Kidney (tissue), 14 donors: Measurements from ENCODE around the gene MBNL3. TPM values are rescaled to one million over a fixed set of nuclear protein-coding genes. Genes with fewer than 3 reads are reported as not detected.

Experiments used
- DNase-seq, 5 donors: peaks; one replicate each; pipeline ENCODE4 v3.0.0-alpha.2; 2013 to 2020
- FAIRE-seq: peaks from 2 replicates; lab custom pipeline; 2012; peaks lifted over from hg19 to GRCh38; lab: Jason Lieb, UNC
- H3K27ac ChIP-seq, 2 donors: one replicate each; pipeline ENCODE4 v1.7.0; 2013; ENCODE audit warnings: low read depth in 2 of 2, low read length in 2 of 2, inconsistent platforms in 1 of 2
- H3K27me3 ChIP-seq: one replicate; pipeline ENCODE4 v1.7.1; 2013; ENCODE audit warnings: low read length, inconsistent platforms; ENCODE audit not compliant: control insufficient read depth, insufficient read depth
- H3K36me3 ChIP-seq, 3 donors: one replicate each; pipeline versions ENCODE4 v1.7.0 to v1.7.1; 2013; ENCODE audit warnings: low read length in 3 of 3, control low read depth in 1 of 3, inconsistent platforms in 1 of 3; ENCODE audit not compliant: insufficient read depth in 3 of 3, control insufficient read depth in 2 of 3
- H3K4me1 ChIP-seq, 3 donors: one replicate each; pipeline versions ENCODE4 v1.7.0 to v1.7.1; 2013; ENCODE audit warnings: low read length in 3 of 3, inconsistent platforms in 1 of 3, low read depth in 1 of 3; ENCODE audit not compliant: control insufficient read depth in 2 of 3, insufficient read depth in 2 of 3
- H3K4me3 ChIP-seq, 3 donors: one replicate each; pipeline versions ENCODE4 v1.7.0 to v1.8.1; 2013; ENCODE audit warnings: low read length in 3 of 3, control low read depth in 1 of 3, inconsistent platforms in 1 of 3
- H3K9ac ChIP-seq, 3 donors: one replicate each; pipeline versions ENCODE4 v1.7.0 to v1.7.1; 2013; ENCODE audit warnings: low read length in 3 of 3, control low read depth in 1 of 3, inconsistent platforms in 1 of 3
- H3K9me3 ChIP-seq, 3 donors: one replicate each; pipeline versions ENCODE4 v1.7.0 to v1.7.1; 2013; ENCODE audit warnings: low read length in 3 of 3, control low read depth in 1 of 3, inconsistent platforms in 1 of 3; ENCODE audit not compliant: control insufficient read depth in 2 of 3, insufficient read depth in 1 of 3
- intact Hi-C: fragments of 100-400 bp; cut with DNase I; formaldehyde crosslinking; loops from one replicate; pipeline ENCODE4 v1.11.1; 2022
- polyA plus RNA-seq: library from polyadenylated mRNA; stranded (reverse); fragments of 350-450 nt; fragmentation: Illumina TruSeq; extraction: RNeasy Lipid Tissue Mini Kit (QIAGEN cat#74804); gene quantifications from one replicate; pipeline ENCODE4 v1.2.3, GENCODE V29; 2014; ENCODE audit warnings: low read depth, low replicate concordance; ENCODE audit not compliant: insufficient read depth
- total RNA-seq: library from RNA; stranded (reverse); fragmentation: NEBNext Ultra II Directional; extraction: Animal tissue kit (Norgen Biotek cat#: 25700); gene quantifications from one replicate; pipeline ENCODE4 v1.2.1, GENCODE V29; 2021
- TF ChIP-seq, protein P1 (sequence below): IDR thresholded peaks from 3 replicates; pipeline ENCODE4 v1.5.1; 2012; ENCODE audit warnings: mild to moderate bottlenecking, moderate library complexity, borderline replicate concordance; ENCODE audit not compliant: insufficient read depth; ENCODE audit errors: extremely low read depth
- donor health status: control.
- donor health status: control.
- donor health status: control.
- donor health status: control.
- donor health status: control.
- donor health status: DM: yes; HTN: yes; CAD: no.
- donor health status: Normal renal cell carcinoma (clear cell type).

MBNL3 gene
- total and polyA plus RNA-seq, 2 donors from 2014 or later = 3.3 to 34.5 TPM

DNA sequence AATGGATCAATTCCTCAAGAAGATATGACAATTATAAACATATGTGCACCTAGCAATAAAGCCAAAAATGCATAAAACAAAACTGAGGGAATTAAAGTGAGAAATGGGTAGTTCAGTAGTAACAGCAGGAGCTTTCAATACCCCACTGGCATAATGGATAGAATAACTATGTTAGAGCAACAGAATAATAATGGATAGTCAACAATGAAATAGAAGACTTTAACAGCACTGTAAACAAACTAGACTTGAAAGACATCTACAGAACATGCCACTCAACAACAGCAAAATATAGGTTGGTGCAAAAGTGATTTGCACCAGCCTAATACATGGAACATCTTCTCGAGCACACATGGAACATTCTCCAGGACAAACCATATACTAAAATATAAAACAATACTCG is 20.0 kb upstream of the MBNL3 start:
- intact Hi-C loops = no loop called here
- TF ChIP-seq, protein P1, sequence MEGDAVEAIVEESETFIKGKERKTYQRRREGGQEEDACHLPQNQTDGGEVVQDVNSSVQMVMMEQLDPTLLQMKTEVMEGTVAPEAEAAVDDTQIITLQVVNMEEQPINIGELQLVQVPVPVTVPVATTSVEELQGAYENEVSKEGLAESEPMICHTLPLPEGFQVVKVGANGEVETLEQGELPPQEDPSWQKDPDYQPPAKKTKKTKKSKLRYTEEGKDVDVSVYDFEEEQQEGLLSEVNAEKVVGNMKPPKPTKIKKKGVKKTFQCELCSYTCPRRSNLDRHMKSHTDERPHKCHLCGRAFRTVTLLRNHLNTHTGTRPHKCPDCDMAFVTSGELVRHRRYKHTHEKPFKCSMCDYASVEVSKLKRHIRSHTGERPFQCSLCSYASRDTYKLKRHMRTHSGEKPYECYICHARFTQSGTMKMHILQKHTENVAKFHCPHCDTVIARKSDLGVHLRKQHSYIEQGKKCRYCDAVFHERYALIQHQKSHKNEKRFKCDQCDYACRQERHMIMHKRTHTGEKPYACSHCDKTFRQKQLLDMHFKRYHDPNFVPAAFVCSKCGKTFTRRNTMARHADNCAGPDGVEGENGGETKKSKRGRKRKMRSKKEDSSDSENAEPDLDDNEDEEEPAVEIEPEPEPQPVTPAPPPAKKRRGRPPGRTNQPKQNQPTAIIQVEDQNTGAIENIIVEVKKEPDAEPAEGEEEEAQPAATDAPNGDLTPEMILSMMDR = no peak
- no peaks in the 10 kb centered on the region for H3K4me1 ChIP-seq
- no peak overlapping the region for H3K27ac ChIP-seq
- no peaks in the 10 kb centered on the region for H3K27me3 ChIP-seq
- FAIRE-seq = peak; percentile 46
- no peak for DNase-seq
- no peak overlapping the region for H3K4me3 ChIP-seq
- no peak overlapping the region for H3K9ac ChIP-seq
- H3K9me3 ChIP-seq = no peaks in the 10 kb centered on the region
- H3K36me3 ChIP-seq = no peaks in the 10 kb centered on the region

DNA sequence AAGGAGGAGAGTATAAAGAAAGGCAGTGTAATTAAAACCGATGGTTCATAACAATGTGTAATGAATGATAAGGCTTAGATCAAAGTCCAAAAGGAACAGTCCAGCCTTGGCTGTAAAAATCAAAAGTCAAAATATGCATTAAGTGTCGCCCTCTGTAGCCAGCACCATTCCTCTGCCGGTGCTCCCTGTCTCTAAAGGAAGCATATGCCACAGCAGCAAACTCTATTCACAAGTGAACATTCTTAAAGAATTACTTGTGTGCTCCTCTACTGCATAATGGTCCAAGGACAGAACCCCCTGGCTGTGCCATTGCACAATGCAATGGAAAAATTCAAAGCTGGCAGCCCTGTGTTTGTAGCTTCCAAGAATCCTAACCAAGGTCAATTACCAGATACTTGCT is 16.3 kb upstream of the MBNL3 start:
- no peaks in the 10 kb centered on the region for H3K9me3 ChIP-seq
- H3K4me1 ChIP-seq = no peaks in the 10 kb centered on the region
- no peaks in the 10 kb centered on the region for H3K36me3 ChIP-seq
- no peak overlapping the region for H3K9ac ChIP-seq
- intact Hi-C loops = no loop called here
- H3K4me3 ChIP-seq = no peak overlapping the region
- H3K27ac ChIP-seq = no peak overlapping the region
- DNase-seq (no peak), FAIRE-seq (no peak)
- H3K27me3 ChIP-seq = peaks cover 2% of the 10 kb centered on the region
- TF ChIP-seq, protein P1 = no peak

DNA sequence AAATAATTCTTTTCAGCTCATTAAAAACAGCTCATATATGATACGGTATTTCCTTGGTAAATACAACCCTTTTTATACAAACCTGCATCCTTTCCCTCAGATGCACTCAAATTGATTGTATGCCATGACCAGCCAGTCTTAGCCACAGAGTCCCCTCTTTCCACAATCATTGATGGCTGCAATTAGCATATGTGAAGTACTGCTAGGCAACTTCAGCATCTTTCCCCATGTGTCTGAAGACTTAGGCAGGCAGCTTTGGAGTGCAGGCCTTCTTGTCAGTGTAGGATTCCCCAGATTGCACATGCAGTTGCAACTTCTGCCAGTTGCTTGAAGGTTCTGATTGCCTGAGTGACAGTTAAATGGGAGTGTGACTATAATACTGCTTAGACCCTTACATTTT is 15.6 kb upstream of the MBNL3 start:
- TF ChIP-seq, protein P1 = no peak
- Histone ChIP-seq H3K27ac (no peak overlapping the region), H3K9ac (no peak overlapping the region), H3K36me3 (no peaks in the 10 kb centered on the region), H3K9me3 (no peaks in the 10 kb centered on the region), H3K27me3 (peaks cover 5% of the 10 kb centered on the region), H3K4me3 (no peak overlapping the region), H3K4me1 (no peaks in the 10 kb centered on the region)
- intact Hi-C loops = no loop called here
- FAIRE-seq (no peak), DNase-seq (no peak)

DNA sequence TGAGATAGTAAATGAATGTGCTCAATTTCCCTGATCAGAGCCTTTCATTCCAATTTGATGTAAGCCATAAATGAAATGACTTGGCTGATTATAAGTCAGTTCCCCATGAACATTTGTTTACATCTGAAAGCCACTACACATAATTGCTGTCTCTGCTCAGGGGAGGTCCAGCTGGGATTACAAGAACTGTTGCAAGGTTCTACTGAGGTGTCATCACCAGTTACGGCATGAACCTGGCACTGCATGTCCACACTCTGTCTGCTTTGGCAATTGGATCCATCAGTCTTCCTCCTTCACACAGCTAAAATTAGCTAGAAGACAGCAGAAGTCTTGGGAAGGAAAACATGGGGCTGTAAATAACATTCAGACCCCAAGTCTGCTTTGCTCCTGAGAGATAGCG is 12.8 kb upstream of the MBNL3 start:
- Histone ChIP-seq H3K4me1 (no peaks in the 10 kb centered on the region), H3K36me3 (no peaks in the 10 kb centered on the region), H3K27ac (no peak overlapping the region), H3K4me3 (no peak overlapping the region), H3K27me3 (peaks cover 5% of the 10 kb centered on the region), H3K9ac (no peak overlapping the region), H3K9me3 (no peaks in the 10 kb centered on the region)
- FAIRE-seq = no peak
- DNase-seq = no peak
- intact Hi-C loops = no loop called here
- TF ChIP-seq, protein P1 = no peak
